ENCODE measurements around the gene ZNF33B. TPM values are rescaled to one million over a fixed set of nuclear protein-coding genes. Genes with fewer than 3 reads are reported as not detected.
A peak's percentile ranks its signal among the peaks of the same experiment; 100 is the strongest.
"Not testable (repeated sequence)": the region's sequence is repeated elsewhere in the genome, so short reads cannot be mapped to it uniquely, and the experiment has no call there.

Gene ZNF33B
- total RNA-seq (2014; rRNA removed; shearing (Covaris generic)): 17.6 and 24.8 TPM in 2 replicates

DNA sequence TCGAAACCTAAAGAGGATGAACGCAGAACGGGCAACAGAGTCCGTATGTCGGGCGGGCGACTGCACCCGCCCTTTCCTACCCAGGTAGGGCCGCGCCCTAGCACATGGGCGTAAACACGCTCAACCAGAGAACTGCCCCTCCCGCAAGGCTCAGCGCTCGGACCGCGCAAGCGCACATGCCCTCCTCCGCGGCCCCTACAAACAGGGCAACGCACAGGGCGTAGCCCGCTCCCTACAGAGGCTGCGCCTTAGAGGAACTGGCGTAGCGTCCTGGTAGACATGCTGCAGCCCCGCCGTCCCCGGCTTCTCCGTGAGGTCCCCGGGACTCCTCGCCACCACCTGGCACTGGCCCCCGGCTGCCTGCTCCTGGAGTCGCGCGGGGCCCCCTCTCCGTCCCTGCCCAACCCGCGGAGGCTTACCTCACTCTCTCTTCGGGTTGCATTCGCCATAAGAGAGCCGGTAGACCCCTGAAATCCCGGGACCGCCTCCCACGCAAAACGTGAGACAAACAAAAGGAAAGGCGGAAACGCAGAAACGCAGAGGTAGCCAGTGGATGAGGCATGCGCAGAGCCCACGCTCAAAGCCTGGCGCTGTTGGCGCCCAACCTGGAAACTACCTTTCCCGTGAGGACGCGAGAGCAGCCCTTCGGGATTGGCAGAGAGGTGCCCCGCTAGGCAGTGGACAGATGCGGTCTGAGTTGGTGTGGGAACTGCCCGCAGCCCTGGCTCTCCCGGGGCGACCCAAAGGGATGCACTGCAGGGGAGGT, at the start of gene ZNF33B:
TSS of gene ZNF33B (minus strand) at position 516 of the 766 bp plus-strand sequence. CDS start 1,642 bp downstream, outside the sequence.
- DNase-seq (ENCODE audit: low spot score): peak; percentile 97
- in situ Hi-C loops (cut with HindIII; ENCODE audit: low sequenced_read_pairs): no loop called here

DNA sequence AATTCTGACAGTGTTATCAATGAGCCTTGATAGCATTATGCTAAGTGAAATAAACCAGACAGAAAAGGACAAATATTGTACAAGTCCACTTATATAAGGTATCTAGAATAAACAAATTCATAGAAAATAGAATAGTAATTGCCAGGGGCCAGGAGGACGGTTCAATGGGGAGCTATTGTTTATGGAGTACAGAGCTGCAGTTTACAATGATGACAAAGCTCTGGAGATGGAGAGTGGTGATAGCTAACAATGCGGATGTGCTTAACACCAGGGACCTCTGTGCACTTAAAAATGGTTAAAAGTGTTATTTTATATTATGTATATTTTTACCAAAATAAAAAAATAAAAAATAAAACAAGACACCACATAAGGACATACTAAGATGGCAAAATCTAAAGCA, 46.1 kb upstream of the ZNF33B start:
- in situ Hi-C loops (cut with HindIII; ENCODE audit: low sequenced_read_pairs): no loop called here
- DNase-seq (ENCODE audit: low spot score): no peak

DNA sequence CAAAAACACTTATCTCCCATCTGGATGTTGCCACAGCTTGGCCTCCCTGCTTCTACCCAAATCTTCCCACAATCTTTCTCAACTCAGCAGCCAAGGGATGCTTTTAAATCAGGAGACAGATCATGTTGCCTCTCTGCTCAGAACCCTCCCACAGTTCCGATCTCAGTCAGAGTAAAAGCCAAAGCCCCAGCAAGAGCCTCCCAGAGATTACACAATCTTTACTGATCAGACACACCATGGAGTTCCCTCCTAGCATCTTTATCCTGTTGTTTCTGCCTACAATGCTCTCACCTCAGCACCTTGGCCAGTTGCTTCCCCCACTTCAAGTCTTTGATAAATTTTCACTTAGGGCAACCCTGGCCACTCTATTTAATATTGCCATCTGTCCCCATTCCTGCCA, 41.9 kb upstream of the ZNF33B start:
- no peak for DNase-seq (ENCODE audit: low spot score)
- in situ Hi-C loops (cut with HindIII; ENCODE audit: low sequenced_read_pairs): no loop called here

DNA sequence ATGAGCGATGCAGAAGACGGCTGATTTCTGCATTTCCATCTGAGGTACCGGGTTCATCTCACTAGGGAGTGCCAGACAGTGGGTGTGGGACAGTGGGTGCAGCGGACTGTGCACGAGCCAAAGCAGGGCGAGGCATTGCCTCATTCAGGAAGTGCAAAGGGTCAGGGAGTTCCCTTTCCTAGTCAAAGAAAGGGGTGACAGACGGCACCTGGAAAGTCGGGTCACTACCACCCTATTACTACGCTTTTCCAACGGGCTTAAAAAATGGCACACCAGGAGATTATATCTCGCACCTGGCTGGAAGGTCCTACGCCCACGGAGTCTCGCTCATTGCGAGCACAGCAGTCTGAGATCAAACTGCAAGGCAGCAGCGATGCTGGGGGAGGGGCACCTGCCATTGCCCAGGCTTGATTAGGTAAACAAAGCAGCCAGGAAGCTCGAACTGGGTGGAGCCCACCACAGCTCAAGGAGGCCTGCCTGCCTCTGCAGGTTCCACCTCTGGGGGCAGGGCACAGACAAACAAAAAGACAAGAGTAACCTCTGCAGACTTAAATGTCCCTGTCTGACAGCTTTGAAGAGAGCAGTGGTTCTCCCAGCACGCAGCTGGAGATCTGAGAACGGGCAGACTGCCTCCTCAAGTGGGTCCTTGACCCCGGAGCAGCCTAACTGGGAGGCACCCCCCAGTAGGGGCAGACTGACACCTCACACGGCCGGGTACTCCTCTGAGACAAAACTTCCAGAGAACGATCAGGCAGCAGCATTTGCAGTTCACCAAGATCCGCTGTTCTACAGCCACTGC, 27.0 kb upstream of the ZNF33B start:
- in situ Hi-C loops (cut with HindIII; ENCODE audit: low sequenced_read_pairs); DNase-seq (ENCODE audit: low spot score): not testable (repeated sequence)

DNA sequence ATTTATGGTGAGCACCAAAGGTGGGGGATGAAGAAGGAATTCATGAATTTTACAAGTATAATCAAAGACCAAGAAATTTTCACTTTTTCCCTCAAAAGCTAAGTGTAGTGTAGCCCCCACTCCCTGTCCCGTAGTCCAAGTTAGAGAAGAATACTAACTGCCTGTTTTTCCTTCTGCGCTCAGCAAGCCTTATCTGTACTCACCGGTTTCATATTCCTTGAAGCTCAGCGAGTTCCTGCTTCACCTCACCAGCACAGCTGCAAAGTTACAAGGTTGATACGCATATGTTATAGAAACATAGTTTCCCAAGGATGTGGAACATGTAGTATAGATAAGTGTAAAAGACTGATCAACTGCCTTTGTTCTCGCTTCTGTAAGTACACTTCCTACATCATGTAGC, 16.0 kb upstream of the ZNF33B start:
- DNase-seq (ENCODE audit: low spot score): no peak
- in situ Hi-C loops (cut with HindIII; ENCODE audit: low sequenced_read_pairs): no loop called here

DNA sequence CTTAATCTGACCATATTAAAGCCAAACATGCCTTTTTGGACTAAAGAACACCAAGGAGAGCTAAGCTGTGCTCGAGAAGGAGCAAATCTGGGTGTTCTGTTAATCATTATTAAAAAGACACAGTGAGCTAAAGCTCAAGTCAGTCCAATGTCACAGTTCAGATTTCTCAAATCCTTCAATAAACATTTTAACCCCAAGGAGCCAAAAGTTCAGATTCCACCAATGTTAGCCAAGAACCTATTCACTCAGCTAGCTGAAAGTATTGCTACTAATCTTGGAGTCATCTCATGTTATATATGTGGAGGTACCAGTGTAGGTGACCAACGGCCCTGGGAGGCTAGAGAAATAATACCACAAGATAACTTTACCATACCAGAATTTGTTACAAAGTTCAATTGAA, 14.5 kb upstream of the ZNF33B start:
- in situ Hi-C loops (cut with HindIII; ENCODE audit: low sequenced_read_pairs): no loop called here

DNA sequence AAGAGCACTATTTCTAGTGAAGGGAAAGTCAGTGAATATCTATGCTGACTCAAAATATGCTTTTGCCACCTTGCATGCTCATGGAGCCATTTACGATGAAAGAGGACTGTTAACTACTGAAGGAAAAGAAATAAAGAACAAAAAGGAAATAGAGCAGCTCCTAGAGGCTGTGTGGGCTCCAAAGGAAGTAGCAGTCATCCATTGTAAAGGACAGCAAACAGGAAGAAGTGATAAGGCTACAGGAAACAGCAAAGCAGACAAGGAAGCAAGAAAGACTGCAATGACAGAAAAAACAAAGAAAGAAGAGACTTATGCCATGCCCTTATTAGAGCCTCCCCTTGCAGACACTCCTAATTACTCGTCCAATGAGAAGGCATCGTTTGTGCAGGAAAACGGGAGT, 12.0 kb upstream of the ZNF33B start:
- in situ Hi-C loops (cut with HindIII; ENCODE audit: low sequenced_read_pairs): no loop called here
- DNase-seq (ENCODE audit: low spot score): no peak

More for the DNA sequence above, 14.5 kb upstream of the ZNF33B start:
- no peak for DNase-seq (ENCODE audit: low spot score)

DNA sequence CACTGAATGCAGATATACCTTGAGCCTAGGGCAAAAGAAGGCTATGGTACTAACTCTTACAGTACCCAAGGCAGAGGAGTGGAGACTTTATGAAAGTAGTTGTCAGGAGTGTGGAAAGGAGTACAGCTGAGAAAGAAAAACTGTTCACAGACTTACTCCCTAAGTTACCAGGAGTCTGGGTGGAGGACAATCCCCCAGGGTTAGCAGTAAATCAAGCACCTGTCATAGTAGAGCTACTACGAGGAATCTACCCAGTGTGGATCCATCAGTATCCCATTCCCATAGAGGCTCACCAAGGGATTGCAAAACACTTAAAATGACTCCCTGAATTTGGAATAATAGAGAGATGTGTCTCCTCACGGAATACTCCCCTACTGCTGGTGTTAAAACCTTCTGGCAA, 10.1 kb upstream of the ZNF33B start:
- DNase-seq (ENCODE audit: low spot score): no peak
- in situ Hi-C loops (cut with HindIII; ENCODE audit: low sequenced_read_pairs): no loop called here

DNA sequence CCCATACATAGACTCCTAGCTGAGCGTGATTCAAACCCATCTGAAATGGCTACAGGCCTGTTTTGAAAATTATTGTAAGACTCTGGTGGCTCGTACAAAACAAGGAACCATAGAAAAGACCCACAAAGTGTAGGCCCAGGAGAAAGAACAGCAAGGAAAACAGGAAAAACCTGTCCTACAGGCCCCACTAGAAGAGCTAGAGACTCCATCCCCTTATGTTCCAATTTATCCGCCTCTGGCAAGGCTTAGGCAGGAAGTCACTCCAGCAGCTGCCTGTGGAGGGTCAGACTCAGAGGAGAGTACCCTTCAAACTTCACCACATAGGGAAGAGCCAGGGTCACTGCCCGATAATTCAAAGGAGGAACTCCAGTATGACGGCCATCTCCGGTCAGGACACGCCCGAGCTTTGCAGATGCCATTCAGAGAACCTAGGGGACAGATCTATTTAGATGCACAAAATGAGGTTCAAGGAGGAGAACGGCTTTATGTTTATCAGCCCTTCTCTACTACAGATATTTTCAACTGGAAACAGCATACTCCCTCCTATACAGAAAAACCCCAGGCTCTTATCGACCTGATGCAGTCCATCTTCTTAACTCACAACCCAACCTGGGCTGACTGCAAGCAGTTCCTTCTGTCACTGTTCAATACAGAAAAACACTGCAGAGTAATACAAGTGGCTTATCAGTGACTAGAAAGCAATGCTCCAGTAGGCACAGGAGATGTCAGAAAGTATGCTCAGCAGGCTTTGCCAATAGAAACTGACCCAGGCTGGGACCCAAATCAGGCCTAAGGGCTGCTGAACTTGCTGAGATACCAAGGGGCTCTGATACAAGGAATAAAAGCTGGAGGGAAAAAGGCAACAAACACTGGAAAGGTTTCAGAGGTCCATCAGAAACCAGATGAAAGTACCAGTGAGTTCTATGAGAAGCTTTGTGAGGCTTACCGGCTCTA, 8.6 kb upstream of the ZNF33B start:
- DNase-seq (ENCODE audit: low spot score): no peak
- in situ Hi-C loops (cut with HindIII; ENCODE audit: low sequenced_read_pairs): no loop called here

DNA sequence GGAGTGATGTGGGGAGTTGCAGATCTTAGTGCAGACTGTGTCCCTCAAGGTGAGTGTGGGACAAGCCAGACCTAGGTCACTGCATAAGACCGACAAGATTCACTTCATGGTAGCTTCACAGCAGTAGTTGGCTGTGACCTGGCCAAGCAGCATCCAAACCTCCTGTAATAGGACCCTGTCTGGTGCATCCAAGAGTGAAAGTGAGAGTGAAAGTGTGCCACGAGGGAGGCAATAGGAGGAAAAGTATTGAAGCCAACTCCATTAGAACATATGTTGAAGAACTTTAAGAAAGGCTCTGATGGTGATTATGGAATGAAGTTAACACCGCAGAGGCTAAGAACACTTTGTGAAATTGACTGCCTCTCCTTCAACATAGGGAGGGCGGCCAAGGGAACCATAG, 7.8 kb upstream of the ZNF33B start:
- in situ Hi-C loops (cut with HindIII; ENCODE audit: low sequenced_read_pairs): no loop called here
- no peak for DNase-seq (ENCODE audit: low spot score)

DNA sequence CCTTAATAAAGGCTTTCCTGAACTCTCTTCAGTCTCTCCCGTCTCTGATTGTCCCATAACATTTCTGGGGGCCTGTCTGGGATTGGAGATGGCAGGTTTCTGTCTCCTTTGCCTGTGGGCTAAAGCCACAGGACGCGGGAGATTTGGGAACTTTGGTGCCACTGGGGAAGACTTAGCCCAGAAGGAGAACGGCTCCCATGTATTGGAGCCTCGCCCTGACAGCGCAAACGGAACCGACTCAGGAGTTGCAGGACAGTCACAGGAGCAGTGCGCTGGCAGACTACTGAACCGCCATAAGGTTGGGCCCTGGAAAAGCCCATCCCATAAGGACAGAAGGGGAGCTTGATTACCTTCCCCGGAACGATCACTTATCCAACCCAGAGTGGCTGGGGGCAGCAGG, 7.1 kb upstream of the ZNF33B start:
- DNase-seq (ENCODE audit: low spot score): no peak
- in situ Hi-C loops (cut with HindIII; ENCODE audit: low sequenced_read_pairs): no loop called here

DNA sequence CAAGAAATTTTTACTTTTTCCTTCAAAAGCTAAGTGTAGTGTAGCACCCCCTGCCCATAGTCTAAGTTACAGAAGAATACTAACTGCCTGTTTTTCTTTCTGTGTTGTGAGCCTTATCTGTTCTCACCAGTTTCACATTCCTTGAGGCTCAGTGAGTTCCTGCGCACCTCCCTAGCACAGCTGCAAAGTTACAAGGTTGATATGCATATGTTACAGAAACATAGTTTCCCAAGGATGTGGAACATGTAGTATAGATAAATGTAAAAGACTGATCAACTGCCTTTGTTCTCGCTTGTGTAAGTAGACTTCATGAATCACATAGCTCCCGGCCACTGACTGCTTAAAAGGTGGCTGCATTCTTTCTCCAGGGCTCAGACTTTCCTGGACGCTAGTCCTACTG, 6.7 kb upstream of the ZNF33B start:
- DNase-seq (ENCODE audit: low spot score): no peak
- in situ Hi-C loops (cut with HindIII; ENCODE audit: low sequenced_read_pairs): no loop called here

DNA sequence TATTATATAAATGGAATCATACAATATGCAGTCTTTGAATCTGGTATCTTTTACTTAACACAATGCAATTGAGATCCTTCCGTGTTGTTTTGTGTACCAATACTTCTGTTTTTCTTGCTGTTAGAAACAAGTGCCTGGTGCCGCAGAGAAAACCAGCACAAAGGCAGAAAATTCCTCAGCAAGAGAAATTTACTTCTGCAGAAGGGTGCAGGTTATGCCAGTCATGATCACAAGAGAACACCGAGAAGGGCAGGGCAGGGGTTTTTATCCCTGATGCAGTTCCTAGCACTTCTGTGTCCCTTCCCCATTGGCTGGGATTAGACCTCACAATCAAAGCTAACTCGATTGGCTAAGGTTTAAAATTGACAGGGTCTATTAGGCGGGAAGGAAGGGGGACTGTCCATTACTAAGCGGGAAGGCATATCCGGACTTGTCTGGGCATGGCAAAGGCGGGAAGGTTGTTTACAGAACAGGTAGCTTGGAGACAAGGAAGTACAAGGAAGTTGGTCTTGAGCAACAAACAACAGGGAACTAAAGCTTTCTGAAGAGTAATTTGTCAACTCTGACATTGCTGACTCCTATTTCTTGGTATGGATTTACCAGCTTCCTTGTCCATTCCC, 2.4 kb upstream of the ZNF33B start:
- DNase-seq (ENCODE audit: low spot score): no peak
- in situ Hi-C loops (cut with HindIII; ENCODE audit: low sequenced_read_pairs): no loop called here

DNA sequence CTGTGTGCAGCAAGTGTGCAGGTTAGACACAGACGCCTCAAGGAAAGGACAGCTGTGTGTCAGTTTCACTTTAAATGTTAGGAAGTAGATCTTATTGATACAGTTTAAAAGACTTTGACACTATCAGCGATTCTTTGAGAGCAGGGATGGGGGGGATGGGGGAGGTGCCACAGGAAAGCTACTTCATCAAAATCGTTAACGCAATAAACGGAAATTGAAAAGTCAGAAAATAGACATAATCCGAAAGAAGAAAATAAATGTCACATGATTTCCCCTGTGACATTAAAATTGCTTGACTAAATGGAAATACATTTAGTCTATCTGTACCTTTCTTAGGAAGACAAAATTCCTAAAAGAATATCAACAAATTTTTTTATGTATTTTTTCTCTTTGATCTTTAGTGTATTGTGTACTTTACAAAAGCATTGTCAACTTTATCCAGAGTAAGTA, 476 bp upstream of the ZNF33B start:
- in situ Hi-C loops (cut with HindIII; ENCODE audit: low sequenced_read_pairs): no loop called here
- DNase-seq (ENCODE audit: low spot score): no peak

DNA sequence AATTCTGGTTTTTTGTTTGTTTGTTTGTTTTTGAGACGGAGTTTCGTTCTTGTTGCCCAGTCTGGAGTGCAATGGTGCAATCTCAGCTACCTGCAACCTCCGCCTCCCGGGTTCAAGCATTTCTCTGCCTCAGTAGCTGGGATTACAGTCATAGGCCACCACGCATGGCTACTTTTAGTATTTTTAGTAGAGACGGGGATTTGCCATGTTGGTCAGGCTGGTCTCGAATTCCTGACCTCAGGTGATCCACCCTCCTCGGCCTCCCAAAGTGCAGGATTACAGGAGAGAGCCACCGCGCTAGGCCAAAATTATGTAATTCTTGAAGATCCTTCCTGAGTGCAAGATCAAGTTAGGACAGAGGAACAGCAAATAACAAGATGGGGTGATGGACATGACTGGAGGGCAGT, 719 bp downstream of the ZNF33B start:
- DNase-seq (ENCODE audit: low spot score): no peak
- in situ Hi-C loops (cut with HindIII; ENCODE audit: low sequenced_read_pairs): no loop called here

DNA sequence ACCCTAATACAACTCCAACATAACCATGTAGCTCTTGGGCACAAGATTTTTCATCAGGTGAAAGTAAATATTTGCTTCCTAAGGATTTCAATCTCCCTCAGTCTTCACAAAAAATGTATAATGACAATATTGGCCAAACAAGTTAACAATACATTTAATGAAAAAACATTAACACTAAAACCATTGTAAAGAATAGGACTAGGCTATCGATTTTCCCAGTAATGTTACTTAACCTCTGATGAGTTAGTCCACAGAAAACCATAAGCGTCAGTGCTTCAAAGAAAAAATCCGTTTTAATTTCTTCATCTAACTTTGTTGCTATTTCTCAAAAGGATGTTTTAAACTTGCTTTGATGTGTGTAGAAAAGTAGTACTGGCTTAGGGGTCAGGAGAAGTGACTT, 1.2 kb downstream of the ZNF33B start:
- in situ Hi-C loops (cut with HindIII; ENCODE audit: low sequenced_read_pairs): no loop called here
- peak; percentile 15 for DNase-seq (ENCODE audit: low spot score)

DNA sequence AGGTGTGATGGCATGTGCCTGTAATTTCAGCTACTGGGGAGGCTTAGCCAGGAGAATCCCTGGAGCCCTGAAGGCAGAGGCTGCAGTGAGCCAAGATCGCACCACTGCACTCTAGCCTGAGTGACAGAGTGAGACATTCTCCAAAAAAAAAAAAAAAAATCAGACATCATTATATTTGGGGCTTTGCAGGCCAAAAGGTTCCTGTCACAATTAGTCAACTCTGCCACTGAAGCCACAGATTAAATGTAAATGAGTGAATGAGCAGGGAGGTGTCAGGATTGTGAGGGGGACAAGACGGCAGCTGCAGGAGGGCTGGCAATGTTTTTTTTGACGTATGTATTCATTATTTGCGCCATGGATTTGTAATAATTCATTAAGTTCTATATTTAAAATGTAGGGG, 3.3 kb downstream of the ZNF33B start:
- no peak for DNase-seq (ENCODE audit: low spot score)
- in situ Hi-C loops (cut with HindIII; ENCODE audit: low sequenced_read_pairs): no loop called here

DNA sequence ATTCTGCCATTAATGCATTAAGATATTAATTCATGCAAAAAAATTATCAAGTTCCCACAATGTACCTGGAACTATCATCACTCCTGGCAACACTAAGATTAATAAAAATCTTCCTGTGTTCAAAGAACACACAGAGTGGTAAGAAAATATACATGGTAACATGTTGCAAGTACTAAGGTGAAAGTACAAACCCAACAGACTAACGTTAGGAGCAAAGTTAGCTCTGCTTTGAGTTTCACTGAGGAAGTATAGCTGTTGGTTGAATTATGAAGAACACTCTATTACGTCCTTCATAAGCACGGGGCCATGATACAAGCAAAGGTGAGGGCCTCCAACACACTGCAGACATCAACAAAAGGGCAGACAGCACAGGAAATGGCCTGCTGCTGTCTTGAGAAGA, 5.8 kb downstream of the ZNF33B start:
- no peak for DNase-seq (ENCODE audit: low spot score)
- in situ Hi-C loops (cut with HindIII; ENCODE audit: low sequenced_read_pairs): no loop called here

DNA sequence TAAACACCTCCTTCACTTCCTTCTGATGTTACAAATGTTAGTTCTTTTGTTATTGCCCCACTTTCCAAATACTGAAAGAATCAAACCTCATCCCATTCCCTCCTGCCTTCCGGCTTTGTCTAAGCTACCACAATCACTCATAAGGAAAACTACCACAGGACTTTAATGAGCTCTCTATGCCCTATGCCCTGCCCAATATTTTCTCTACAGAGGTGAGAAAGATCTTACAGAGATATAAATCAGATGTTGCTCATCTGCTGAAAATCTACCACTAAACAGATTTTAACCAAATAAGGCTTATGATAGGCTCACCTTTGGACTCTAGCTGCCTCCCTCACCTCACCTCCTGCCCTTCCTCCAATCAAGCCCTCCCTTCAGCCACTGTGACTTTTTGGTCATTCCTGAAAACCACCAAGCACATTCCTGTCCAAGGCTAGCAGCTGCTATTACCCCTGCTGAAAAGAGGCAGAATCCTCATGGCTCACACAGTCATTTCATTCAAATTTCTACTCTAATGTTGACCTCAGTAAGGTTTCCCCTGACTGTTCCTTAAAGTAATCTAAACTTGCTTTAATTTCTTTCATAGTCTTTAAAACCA, 7.7 kb downstream of the ZNF33B start:
- in situ Hi-C loops (cut with HindIII; ENCODE audit: low sequenced_read_pairs): no loop called here
- DNase-seq (ENCODE audit: low spot score): no peak

Data from G401 (cell line).